Stromal cell of bone marrow (primary cell): ENCODE data around the gene ZNF598.

Source experiments
- DNase-seq: peaks from one replicate; pipeline ENCODE4 v3.0.0-alpha.2; 2012; ENCODE audit warnings: low read depth

Gene ZNF598

GRCh38 chr16:2009791-2010510, at the start of gene ZNF598:
Gene ZNF598, minus strand, starts transcription at chr16:2009821.
- peak; percentile 75 for DNase-seq

GRCh38 chr16:2058872-2059271, 49.3 kb upstream of the ZNF598 start:
- DNase-seq = no peak

GRCh38 chr16:2058420-2058819, 48.8 kb upstream of the ZNF598 start:
- no peak for DNase-seq

GRCh38 chr16:2057438-2057837, 47.8 kb upstream of the ZNF598 start:
- no peak for DNase-seq

- no peak for DNase-seq
These were observed 47.2 kb upstream of the ZNF598 start for GRCh38 chr16:2056681-2057407.

GRCh38 chr16:2056077-2056476, 46.5 kb upstream of the ZNF598 start:
- no peak for DNase-seq

- no peak for DNase-seq
These were observed 45.1 kb upstream of the ZNF598 start for GRCh38 chr16:2054543-2055245.

- no peak for DNase-seq
These were observed 44.3 kb upstream of the ZNF598 start for GRCh38 chr16:2053897-2054296.

- DNase-seq = no peak
These were observed 43.6 kb upstream of the ZNF598 start for GRCh38 chr16:2053211-2053610.

GRCh38 chr16:2048116-2048543, 38.5 kb upstream of the ZNF598 start:
- DNase-seq = no peak

GRCh38 chr16:2047330-2048115, 37.9 kb upstream of the ZNF598 start, which contains the start of the genes NTHL1 and TSC2:
Gene NTHL1, minus strand, starts transcription at chr16:2047834. Its CDS starts 11 bp downstream, at chr16:2047823.
Gene TSC2, plus strand, starts transcription at chr16:2047985. Its CDS starts 631 bp downstream, at chr16:2048616.
- DNase-seq = peak; percentile 88

- no peak for DNase-seq
These were observed 37.3 kb upstream of the ZNF598 start for GRCh38 chr16:2046893-2047329.

GRCh38 chr16:2045965-2046892, 36.6 kb upstream of the ZNF598 start:
- no peak for DNase-seq

GRCh38 chr16:2044541-2044940, 34.9 kb upstream of the ZNF598 start:
- no peak for DNase-seq

GRCh38 chr16:2043667-2044451, 34.2 kb upstream of the ZNF598 start:
- DNase-seq = no peak

GRCh38 chr16:2042986-2043666, 33.5 kb upstream of the ZNF598 start:
- DNase-seq = no peak

- DNase-seq = no peak
These were observed 32.8 kb upstream of the ZNF598 start for GRCh38 chr16:2042171-2042985.

GRCh38 chr16:2040787-2041522, 31.3 kb upstream of the ZNF598 start:
- DNase-seq = no peak
